GM18520 (cell line): ENCODE data around the gene METAP2.

Experiments used
- ATAC-seq: cut with Tn5 transposase; IDR thresholded peaks from one replicate; pipeline ENCODE4 v1.9.1; 2021; ENCODE audit not compliant: unreplicated experiment

The METAP2 gene

DNA sequence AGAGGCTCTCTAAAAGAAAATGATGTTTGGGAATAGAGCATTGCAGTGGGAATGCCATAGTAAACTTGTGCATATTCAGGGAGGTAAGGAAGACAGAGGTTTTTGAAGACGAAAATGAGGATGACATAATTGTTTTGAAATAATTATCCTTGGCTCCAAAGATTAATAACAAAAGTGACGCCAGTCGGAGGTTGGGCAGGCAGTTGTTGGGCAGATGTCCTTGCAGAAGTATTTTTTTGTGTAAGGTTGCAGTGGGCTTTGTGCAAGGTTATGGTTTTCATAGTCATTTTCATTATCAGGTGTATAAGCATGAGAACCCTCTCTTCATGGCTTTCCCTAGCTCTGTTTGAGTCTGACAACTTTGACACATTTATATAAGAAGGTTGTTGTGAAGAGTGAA, 35.3 kb downstream of the METAP2 start:
- ATAC-seq: no peak

- no peak for ATAC-seq
Observed at GRCh38 chr12:95511977-95512376, 38.0 kb downstream of the METAP2 start.

- ATAC-seq: no peak
Observed at GRCh38 chr12:95513599-95513998, 39.6 kb downstream of the METAP2 start.

- ATAC-seq: no peak
Observed at GRCh38 chr12:95515197-95515596, 41.2 kb downstream of the METAP2 start.

DNA sequence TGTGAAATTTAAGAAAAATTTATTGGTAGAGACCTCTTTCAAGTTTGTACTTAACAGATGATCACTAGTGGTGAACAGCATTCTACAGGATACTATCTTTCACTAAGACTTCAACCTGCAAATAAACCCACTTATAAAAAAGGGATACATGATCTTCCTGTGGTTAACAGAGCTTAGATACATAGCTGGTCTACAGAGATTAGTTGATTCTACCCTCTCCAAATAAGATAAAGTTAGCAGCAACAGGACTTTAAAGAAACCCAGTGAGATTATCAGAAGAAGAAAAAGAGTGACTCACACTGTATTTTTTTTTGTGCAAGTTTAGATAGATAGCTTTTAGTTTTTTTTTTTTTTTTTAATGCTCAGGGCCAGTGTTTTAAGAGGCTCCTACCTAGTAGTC, 42.8 kb downstream of the METAP2 start:
- no peak for ATAC-seq

GRCh38 chr12:95517246-95517645, 43.3 kb downstream of the METAP2 start:
- ATAC-seq: no peak

DNA sequence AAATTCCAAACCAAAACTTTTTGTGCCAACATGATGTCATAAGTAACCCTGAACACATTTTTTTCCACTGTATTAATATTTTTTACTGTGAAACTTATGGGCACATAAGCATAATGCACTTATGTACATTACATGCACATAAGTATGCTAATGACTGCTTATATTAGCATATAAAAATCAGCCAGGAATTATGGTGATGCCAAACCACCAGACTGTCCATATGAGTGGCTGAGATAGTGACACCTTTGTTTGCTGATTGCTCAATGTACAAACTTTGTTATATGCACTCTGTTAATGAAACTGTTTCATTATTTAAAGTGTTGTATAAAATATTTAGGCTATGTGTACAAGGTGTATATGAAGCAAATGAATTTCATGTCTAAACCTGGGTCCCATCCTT, 45.0 kb downstream of the METAP2 start:
- no peak for ATAC-seq

- ATAC-seq: no peak
Observed at GRCh38 chr12:95520816-95521215, 46.9 kb downstream of the METAP2 start.

GRCh38 chr12:95522692-95523091, 48.7 kb downstream of the METAP2 start:
- ATAC-seq: no peak

DNA sequence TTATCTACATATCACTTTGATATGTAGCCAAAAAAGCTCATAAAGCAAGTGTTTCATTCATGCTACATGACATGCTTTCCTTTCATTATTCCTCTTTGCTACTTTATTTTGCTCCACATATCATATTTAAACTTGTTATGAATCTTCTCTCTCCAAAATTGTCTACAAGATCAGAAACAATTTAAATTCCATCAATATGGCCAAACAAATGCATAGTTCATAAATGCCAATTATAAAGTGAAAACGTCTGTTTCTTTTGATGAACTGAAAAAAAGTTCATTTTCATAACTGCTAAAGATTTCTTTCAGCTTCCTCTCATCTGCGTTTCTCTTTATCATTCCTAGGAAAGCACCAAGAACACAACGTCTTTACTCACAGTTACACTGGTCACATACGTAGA, 54.5 kb downstream of the METAP2 start:
- no peak for ATAC-seq

GRCh38 chr12:95529693-95530225, 55.8 kb downstream of the METAP2 start:
- no peak for ATAC-seq

- no peak for ATAC-seq
Observed at GRCh38 chr12:95532851-95533250, 58.9 kb downstream of the METAP2 start.

DNA sequence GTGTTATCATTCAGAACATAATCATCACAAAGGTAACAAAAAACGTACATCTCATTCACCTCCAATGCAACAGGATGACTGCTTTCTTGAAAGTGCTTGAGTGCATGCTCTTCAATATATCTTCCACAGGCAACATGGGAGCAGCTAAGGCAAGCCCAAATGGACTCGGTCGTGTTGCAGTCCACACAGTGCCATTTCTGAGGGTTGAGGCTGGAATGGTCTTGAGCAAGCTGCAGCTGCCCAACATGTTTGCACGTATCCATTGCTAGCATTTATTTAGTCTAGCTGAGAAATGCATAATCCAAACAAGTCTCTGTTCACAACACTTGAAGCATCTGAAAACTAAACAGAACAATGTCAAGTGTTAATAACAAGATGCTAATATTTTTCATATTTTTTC, 60.0 kb downstream of the METAP2 start:
- ATAC-seq: no peak

GRCh38 chr12:95538006-95538405, 64.1 kb downstream of the METAP2 start:
- ATAC-seq: no peak

DNA sequence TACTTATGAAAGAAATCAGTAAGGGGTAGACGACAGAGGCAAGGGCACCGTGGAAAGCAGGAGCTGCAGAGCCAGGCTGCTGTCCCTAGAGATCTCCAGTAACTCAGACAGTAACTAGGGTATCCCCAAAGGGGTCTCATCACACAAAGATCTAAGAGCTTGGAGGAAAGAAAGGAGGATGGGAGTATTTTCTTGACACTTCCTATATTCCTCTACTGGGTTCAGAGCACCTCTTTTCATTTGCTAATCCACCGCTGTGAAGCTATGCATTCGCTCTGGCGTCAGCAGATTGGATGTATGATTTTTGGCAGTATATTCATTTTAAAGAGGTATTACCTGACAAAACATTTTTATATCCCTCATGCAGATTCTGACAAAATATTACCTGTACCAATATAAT, 64.7 kb downstream of the METAP2 start:
- no peak for ATAC-seq

GRCh38 chr12:95541436-95541835, 67.5 kb downstream of the METAP2 start:
- no peak for ATAC-seq

GRCh38 chr12:95543305-95543704, 69.4 kb downstream of the METAP2 start:
- no peak for ATAC-seq

DNA sequence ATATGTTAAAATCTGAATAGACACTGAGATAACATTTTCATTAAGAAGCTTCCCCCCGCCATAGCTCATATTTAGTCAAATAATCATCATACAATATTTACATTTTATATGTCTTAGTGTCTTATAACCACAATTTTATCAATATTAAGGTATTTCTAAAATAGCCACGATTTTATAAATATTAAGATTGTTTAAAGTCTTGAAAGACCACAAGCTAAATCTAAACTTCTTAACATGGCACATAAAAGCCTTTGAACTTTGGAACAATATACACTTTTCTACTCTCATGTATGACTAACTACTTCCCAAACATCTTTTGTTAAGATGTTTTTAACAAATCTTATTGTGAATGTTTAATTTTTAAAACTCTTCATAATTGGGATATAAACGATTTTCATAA, 70.8 kb downstream of the METAP2 start:
- no peak for ATAC-seq

DNA sequence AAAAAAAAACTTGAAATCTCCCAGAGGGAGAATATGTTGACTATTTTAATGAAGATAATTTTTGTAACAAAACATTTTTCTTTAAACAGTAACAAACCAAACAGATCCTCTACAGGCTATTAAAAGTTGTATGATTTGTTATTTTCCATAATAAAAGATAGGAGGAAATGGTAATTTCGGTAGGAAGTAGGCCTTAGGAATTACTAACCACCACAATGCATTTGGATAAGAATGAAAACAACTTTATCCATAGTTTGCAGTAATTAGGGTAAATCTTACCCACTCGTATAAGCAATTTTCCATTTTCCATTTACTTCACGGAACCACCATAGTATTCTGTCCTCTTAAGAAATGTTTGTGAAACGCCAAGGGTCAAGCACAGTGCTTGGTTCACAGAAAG, 71.4 kb downstream of the METAP2 start:
- no peak for ATAC-seq

DNA sequence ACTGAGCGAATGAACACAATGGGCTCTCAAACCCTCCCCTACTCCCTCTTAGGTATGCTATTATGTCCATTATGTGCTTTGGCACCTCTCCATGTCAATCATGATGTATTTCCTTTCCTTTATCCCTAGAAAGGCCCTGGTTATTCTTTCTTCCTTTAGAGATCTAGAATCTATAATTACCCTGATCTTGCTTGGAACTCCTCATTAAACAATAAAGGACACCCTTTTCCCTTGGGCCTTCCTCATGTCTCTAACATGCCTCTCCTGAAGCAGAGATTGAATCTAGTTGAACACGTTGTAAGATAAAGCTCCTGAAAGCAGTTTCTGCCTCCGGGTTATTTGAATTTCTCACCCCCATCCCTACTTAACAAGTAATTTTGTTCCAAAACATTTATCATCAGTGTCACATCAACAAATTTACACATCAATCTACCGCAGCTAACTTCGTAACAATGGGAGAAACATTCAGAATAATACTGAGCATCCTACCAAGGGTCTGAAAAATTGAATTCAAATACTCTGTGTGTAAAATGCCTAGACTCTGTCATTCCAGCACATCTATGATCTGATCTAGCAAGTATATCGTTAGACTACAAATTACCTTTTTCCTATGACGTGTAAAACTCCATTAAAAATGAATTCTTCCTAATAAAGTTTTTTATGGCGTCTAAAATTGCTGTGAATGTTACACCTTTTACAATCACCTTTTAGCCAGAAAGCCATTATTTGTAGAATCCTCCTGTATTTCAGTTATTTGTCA, 72.0 kb downstream of the METAP2 start:
- no peak for ATAC-seq

GRCh38 chr12:95546491-95546813, 72.5 kb downstream of the METAP2 start:
- no peak for ATAC-seq

DNA sequence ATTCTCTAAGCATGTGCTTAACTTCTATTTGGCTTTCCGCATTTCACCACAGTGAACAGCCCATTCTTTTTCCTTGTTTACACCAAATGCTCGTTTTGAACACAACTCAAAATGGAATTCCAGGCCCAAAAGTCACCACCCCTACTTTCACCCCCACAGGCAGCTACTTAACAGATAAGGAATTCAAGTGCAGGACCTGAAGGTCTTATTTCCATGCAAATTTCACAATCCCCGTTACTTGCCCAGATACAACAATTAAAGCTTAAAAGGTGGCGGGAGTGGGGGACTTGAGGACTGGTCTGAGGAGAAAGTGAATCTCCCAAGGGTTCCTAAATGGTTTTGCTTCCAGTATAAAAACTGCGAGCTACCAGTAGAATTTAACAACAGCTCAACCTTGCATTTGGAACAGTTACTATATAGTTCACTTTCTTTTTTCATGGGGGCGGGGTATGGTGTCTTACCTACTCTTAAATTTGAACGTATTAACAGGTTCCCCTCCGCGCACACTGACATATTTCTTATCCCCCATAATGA, 73.6 kb downstream of the METAP2 start:
- ATAC-seq: no peak

GRCh38 chr12:95548056-95548538, 74.1 kb downstream of the METAP2 start:
- no peak for ATAC-seq
